Spleen (tissue), 7 donors: ENCODE measurements around the gene SLC26A6.

ENCODE experiments used
- POLR2A ChIP-seq, 3 donors: fragments of 450-650 bp; IDR thresholded peaks; one replicate each; pipeline ENCODE4 v1.5.1; 2017; ENCODE audit warnings: antibody characterized with exemption in 3 of 3, mild to moderate bottlenecking in 1 of 3
- POLR2AphosphoS5 ChIP-seq, 3 donors: sonication (generic); formaldehyde crosslinking; IDR thresholded peaks; one replicate each; pipeline ENCODE4 v1.5.1; 2017; ENCODE audit warnings: antibody characterized with exemption in 3 of 3
- TF ChIP-seq, protein P1 (sequence below), 11 experiments: fragments of 200-600 bp in 7 of 11; fragments of 450-650 bp in 4 of 11; sonication (generic) in 4 of 11; IDR thresholded peaks in 8 of 11; conservative IDR thresholded peaks in 3 of 11; 1 replicate in 7 of 11; 2 replicates in 4 of 11; pipeline versions ENCODE4 v1.4.0 to v1.8.0; 2016 to 2021; ENCODE audit warnings: antibody characterized with exemption in 11 of 11, inconsistent platforms in 4 of 11, mild to moderate bottlenecking in 1 of 11
- donor health status: DM: no; HTN: no; CAD: no; lungs with moderate emphysema.
- donor health status: DM: no; HTN: no; CAD: no.
- donor health status: DM: no; HTN: no; CAD: no.

DNA sequence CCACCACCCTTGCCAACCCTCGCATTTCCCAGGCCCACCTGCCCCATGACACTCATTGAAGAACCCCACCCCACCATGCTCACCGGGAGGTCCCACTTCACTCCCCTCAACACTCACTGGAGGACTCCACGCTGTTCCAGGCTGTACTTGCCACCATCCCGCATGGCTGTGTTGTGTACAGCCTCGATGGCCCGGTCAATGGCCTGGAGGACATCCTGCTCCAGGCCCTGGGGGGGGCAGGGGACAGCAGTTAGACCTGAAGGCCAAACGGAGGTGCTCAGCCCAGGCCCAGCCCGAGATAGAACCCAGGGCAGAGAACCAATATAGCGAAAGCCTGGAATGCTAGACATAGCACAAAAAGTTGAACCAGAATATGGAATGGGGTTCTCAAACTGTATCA, 47.5 kb upstream of the SLC26A6 start:
- TF ChIP-seq POLR2AphosphoS5 (IDR thresholded peaks at IDR 0.05) = no peak
- TF ChIP-seq, protein P1, sequence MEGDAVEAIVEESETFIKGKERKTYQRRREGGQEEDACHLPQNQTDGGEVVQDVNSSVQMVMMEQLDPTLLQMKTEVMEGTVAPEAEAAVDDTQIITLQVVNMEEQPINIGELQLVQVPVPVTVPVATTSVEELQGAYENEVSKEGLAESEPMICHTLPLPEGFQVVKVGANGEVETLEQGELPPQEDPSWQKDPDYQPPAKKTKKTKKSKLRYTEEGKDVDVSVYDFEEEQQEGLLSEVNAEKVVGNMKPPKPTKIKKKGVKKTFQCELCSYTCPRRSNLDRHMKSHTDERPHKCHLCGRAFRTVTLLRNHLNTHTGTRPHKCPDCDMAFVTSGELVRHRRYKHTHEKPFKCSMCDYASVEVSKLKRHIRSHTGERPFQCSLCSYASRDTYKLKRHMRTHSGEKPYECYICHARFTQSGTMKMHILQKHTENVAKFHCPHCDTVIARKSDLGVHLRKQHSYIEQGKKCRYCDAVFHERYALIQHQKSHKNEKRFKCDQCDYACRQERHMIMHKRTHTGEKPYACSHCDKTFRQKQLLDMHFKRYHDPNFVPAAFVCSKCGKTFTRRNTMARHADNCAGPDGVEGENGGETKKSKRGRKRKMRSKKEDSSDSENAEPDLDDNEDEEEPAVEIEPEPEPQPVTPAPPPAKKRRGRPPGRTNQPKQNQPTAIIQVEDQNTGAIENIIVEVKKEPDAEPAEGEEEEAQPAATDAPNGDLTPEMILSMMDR (IDR thresholded peaks at IDR 0.05 in 8 of 11, conservative IDR thresholded peaks at IDR 0.05 in 3 of 11) = no peak
- no peak for TF ChIP-seq POLR2A (IDR thresholded peaks at IDR 0.05)
